ENCODE data around the gene PWP1.

PWP1 gene

DNA sequence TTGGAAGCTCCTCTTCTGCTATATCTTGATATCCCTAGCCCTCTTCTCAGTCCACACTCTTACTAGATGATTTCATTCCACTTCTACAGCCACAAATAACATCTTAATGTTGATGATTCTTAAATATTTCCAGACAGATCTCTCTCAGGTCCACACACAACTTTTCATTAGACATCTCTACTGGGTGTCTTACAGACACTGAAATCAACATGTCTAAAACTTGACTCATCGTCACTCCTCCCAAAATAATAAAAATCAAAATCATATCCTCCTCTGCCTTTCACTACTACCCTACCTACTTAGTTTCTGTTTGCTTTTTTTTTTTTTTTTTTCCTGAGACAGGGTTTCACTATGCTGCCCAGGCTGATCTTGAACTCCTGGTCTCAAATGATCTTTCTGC lies 63.5 kb downstream of the PWP1 start:
- no peak for DNase-seq

DNA sequence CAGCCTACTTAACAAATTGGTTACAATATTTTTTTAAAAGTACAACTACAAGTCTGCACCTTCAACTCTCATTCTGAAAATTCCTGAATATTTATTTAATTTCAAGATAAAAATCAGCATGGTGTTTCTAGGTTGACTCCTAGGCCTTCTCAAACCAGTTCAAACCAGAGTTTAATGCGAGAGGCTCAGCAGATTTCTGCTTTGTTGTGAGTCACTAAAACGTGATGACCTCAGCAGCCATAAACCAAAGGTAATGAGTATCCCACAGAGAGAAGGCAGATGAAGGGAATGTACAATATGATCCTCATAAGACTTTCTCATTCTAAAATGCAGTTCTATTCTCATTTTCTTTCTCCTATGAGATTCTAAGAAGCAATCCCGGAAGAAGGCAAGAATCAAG lies 73.8 kb downstream of the PWP1 start:
- no peak for DNase-seq

DNA sequence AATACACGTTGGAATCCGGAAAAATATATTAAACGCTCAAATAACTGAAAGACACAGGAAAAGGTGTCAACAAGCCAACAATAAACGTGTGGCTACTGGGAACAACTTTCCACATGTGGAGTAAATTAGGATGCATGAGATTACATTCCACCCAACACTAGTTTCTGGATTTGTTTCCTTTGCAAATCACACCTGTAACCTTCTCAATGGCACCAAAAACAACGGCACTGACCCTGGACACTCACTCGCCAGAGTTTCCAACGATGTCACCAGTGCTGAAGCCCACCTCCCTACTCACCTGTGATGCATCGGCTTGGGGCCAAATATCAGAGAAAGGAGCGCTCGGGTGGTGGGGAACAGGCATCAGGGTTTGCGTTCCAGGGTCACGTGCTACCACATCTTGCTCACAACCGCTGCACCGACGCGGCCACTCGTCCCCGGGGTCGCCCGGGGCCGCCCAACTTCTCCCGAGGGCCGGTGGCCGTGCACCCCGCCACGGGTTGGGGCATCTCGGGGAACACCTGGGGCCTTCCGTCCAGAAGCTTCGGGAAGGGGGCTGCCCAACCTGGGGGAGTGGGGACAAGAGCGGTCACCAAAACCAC lies 74.7 kb downstream of the PWP1 start:
- DNase-seq: no peak

DNA sequence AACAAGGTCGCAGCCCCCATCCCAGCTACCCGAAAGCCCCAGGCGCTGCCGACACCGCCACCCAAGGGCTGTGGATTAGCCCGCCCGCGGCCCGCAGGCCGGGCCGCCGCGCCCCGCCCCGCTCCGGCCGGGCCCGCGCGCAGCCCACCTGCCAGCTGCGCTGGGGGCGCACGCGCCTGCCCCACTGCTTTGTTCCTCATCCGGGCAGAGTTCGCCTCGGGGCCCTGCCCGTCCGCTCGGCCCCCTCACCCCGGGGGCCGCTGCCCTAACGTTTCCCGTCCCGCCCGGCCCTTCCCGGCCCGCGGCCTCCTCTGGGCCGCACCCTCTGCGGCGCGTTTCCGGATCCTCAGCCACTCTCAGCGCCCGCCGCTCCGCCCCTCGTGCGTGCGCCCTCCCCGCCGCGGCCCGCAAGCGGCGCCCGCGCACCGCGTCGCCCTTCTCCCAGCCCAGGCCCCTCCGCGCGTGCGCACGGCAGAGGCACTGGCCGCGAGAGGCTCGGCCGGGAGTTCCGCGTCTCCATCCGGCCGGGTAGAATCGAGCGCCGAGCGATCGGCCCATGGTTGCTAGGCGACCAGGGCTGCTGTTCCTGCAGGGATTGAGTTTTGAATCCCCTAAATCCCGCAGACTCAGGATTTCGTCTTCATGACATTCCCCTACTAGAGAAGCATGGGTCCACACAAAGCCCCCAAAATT lies 75.4 kb downstream of the PWP1 start, which contains the start of gene PRDM4:
TSS of gene PRDM4 (minus strand) at position 329 of the 693 bp plus-strand sequence. CDS start 622 bp downstream, outside the sequence.
- DNase-seq: peak; percentile 50

DNA sequence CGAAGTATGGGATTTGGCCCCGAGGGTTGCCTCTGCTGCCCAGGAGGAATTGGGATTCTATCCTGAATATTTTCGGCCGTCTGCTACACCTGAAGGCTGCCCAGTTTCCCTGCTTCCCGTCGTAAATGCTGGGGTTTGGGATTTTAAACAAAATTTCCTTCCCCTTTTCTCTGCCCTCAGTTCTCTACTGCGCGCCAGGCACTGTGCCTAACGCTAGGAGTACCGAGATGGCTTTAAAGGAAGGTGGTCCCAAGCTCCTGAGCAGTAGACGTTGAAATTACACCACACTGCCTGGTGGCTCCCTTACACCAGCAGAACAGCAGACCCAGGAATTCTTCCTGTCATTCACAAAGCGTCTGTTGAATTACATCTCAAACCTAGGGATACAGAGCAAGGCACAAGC lies 75.9 kb downstream of the PWP1 start:
- no peak for DNase-seq

Data from SIG-M5 (cell line).